Dedifferentiated amniotic fluid mesenchymal stem cell (primary cell): ENCODE data around the gene PTPRR.

ENCODE experiments used
- DNase-seq: peaks from one replicate; pipeline ENCODE4 v3.0.0-alpha.2; 2016; ENCODE audit errors: extremely low spot score

The PTPRR gene

DNA sequence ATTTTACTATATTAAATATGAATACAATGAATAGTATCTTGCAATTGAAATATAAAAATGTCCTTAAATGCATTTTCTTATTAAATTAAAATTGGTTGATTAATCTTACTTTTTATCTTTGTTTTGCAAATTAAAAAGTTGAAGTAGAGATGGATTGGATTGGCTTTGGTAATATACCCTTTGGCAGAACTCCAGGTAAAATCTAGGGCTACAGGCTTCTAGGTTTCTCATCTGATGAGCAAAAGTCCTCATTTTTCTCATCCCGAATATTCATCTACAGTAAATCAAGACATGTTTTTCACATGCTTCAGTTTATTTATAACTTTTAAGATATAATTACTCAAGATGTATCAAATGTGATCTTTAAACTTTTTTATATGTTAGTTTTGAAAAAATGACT, 2.2 kb downstream of the PTPRR start:
- no peak for DNase-seq

- no peak for DNase-seq
Observed at GRCh38 chr12:70910666-70911065, 9.9 kb downstream of the PTPRR start.

- no peak for DNase-seq
Observed at GRCh38 chr12:70908978-70909377, 11.6 kb downstream of the PTPRR start.

DNA sequence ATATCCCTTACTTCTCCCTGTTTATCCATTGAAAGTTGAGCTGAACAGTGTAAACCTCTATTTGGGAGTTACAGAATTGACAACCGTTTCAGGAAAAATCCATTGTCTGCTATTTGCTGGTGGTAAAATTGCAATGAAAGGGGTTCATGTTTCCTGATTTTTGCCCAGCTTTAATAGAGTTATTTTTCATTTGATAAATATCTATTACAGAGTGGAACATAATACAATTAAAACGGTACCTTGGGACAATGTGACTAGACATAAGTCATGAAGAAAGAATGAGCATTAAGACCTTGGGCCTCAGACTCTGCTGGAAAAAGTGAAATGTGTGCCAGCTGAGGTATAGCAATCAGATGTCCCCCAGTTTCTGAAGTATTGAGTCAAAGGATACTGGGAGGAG, 13.1 kb downstream of the PTPRR start:
- DNase-seq, result no peak

DNA sequence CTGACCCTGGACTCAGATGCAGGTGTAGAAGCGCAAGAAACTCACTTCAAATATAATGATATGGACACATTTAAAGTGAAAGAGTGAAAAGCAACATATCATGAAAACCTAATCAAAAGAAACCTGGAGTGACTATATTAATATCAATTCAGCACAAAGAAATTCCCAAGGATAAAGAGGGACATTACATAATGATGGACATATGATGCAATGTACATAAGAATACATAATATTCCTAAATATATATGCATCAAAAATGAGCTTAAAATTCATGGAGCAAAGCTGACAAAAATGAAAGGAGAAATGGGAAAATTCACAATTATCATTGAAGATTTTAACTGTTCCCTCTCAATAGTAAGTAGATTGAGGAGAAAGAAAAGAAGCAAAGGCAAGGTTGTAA, 24.6 kb downstream of the PTPRR start:
- DNase-seq, result no peak

DNA sequence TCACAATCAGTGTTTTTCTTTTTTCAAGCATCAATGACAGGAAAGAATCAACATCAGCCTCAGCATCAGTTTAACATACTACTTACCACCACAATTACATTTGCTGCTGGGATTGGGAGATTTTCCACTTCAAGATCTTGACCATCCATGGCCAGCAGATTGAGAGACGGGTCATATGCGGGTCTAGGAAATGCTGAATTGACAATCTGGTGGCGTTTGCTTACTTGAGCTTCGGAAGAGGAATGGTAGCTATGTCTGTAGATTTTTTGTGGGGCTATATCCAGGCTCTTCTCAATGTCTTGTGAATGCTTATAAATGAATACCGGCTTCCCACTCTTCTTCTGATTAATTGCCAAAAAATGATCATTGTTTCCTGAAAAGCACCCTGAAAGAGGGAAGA, 27.9 kb downstream of the PTPRR start:
- DNase-seq, result no peak

GRCh38 chr12:70890895-70891832, 29.4 kb downstream of the PTPRR start:
- DNase-seq, result no peak

- DNase-seq, result peak; percentile 17
Observed at GRCh38 chr12:70885956-70886355, 34.6 kb downstream of the PTPRR start.

DNA sequence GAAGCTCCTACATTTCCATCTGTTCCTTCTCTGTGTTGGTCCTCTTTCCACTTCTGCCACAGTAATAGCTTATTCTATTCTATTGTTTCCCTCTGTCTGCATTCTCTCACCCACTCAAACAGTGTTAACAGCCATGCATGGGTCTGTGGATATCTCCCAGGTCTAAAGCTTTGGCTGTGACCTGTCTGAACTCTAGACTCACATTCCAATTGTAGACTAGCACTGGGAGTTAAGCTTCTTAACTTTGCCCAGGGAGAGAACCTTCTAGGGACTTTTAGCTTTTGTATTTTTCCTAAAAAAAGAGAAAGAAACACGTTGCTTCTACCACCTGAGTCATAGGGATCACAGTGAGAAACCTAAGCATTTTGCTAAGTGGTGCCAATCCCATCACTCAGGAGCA, 36.7 kb downstream of the PTPRR start:
- no peak for DNase-seq

DNA sequence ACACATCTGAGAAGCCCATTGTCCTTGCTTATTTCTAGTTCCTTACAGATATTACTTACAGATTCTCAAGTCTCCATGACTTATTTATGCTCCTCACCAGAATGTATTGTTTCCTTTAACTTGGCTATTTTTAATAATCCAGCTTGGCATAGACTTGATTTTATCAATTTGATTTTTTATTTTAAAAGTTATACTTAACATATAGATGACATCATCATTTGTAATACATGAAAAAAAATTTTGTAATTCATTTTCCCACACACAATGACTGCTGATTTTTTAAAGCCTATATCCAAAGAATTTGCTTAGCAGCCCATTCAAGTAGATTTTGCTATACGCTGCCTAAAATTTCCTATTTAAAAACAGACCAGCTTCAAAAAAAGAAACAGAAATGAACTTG, 39.8 kb downstream of the PTPRR start:
- no peak for DNase-seq

GRCh38 chr12:70876952-70877351, 43.6 kb downstream of the PTPRR start:
- DNase-seq, result peak; percentile 26

DNA sequence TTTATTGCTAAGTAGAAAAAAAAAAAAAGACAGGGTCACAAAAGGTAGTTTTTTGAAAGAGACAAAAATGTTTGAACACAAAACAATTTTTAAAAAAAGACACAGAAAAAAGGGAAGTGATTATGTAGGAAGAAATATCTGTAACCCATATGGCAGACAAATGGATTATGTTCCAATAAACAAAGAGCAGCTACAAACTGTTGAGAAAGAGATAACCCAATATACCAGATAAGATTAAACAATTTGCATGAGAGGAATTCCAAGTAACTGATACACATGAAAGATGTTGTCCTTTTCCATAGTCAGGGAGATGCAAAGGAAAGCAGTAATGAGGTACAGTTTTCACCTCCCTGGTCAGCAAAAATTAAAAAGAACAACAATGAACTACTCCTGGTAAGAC, 44.9 kb downstream of the PTPRR start:
- DNase-seq, result no peak

DNA sequence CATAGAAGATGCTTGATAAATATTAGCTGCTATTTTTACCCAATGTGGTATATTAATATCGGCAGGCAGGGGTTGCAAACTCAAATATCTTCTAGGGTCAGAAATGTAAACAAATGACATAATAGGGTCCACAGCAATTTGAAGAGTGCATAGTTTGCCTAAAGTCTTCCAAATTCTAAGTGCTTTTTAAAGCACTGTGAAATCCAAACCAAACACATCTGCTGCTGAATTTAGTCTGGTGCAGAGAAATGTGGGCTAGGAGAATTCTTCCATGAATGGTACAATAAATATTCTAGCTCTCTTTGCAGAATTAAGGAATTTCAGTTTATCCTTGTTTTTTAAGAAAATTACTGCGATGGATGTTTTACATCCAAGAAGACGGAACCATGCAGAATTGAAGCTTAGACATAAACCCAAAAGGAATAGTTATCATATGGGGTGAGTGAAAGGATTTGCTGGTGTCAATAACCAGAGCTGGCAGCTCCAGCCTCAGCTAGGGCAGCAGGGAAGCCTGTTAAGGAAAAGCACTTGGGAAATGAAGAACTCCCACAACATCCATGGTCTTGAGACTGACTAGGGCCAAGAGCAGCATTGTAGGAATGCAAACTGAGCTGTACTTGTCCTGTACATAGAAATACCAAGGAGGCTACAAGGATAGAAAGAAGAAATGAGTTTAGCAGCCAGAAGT, 65.5 kb downstream of the PTPRR start:
- DNase-seq, result no peak

DNA sequence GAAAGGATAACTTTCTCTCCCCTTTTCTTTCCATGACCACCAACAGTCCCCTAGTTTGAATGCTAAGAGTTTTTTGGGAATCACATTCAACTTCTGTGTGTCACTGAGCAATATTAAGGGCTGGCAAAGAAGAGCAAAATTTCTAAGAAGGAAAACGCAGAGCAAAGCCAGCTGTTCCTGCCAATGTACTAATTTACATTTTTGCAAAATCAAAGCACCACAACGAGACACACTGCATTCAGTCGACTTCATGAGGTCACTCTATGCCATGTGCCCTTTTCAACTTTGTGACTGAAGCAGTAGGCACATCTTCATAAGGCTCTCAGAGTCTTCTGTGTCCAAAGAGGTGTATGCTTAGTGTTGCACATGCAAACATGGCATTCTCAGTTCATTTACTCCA, 66.4 kb downstream of the PTPRR start:
- no peak for DNase-seq

DNA sequence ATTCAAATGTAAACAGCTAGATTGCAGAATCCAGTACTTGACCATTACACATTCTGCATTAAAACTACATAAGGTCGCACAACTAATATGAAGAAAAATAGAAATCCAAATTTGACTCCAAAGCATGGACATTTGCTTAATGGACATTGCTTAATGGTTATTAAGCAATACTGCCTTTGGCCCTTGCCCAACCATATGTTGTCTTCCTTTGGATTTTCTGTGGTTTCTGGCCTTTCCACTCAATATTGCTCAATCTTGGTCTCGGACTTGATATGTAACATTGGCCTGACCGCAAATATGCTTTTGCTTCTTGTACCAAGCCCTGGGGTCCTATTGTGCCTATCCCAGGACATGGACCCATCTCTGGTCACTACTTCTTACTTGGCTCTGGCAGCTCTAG, 67.2 kb downstream of the PTPRR start:
- DNase-seq, result no peak

- DNase-seq, result no peak
Observed at GRCh38 chr12:70852416-70853150, 68.0 kb downstream of the PTPRR start.

GRCh38 chr12:70849265-70849960, 71.1 kb downstream of the PTPRR start:
- DNase-seq, result peak; percentile 47

GRCh38 chr12:70847871-70848270, 72.7 kb downstream of the PTPRR start:
- DNase-seq, result no peak

GRCh38 chr12:70845268-70845667, 75.3 kb downstream of the PTPRR start:
- DNase-seq, result no peak

- no peak for DNase-seq
Observed at GRCh38 chr12:70843363-70843762, 77.2 kb downstream of the PTPRR start.

- no peak for DNase-seq
Observed at GRCh38 chr12:70842942-70843341, 77.6 kb downstream of the PTPRR start.

DNA sequence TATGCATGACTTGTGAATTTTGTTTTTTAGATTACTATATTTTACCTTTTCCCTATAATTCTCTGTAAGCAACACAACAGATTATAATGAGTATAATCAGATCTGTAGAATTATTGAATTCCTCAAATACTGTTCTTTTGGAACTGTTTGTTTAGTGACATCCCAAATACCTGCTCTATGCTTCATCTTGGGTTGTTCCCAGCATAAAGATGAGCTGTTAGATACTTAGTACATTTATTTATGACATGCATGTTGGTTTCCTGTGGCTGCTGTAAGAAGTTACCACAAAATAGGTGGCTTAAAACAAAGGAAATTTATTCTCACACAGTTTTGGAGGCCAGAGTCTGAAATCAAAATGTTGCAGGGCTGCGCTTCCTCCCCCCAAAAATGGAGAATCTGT, 78.4 kb downstream of the PTPRR start:
- no peak for DNase-seq
